Caco-2 (cell line): ENCODE measurements around the gene NEUROG2. TPM values are rescaled to one million over a fixed set of nuclear protein-coding genes. Genes with fewer than 3 reads are reported as not detected.
"Not testable (repeated sequence)": the region's sequence is repeated elsewhere in the genome, so short reads cannot be mapped to it uniquely, and the experiment has no call there.

Experiments
- BruUV-seq: library from RNA; stranded (reverse); fragments of 400-500 nt; replicated peaks from 2 replicates; lab custom pipeline; 2021; lab: Mats Ljungman, UMichigan
- CTCF ChIA-PET: fragments of 300-600 bp; sonication (Branson Sonifier 250); formaldehyde crosslinking; loops from one replicate; lab custom pipeline; 2022; ENCODE audit warnings: antibody characterized with exemption; lab: Charles Lee
- POLR2A ChIA-PET: fragments of 300-600 bp; sonication (Branson Sonifier 250); formaldehyde crosslinking; loops from one replicate; lab custom pipeline; 2022; ENCODE audit warnings: antibody characterized with exemption; lab: Charles Lee
- DNase-seq, 2 experiments: peaks; one replicate each; pipeline versions ENCODE4 v3.0.0 to v3.0.0-alpha.2; 2020 to 2022
- H3K27me3 ChIP-seq: replicated peaks from 2 replicates; pipeline ENCODE4 v1.6.0; 2011; ENCODE audit warnings: low read length; ENCODE audit not compliant: control insufficient read depth, insufficient read depth
- H3K36me3 ChIP-seq: 2 replicates; pipeline ENCODE4 v1.5.1; 2011; ENCODE audit warnings: low read length; ENCODE audit not compliant: control insufficient read depth, insufficient read depth
- H3K4me1 ChIP-seq: fragments of 250-450 bp; sonication (Bioruptor Pico); 2 replicates; pipeline ENCODE4 v1.5.1; 2020; ENCODE audit warnings: mild to moderate bottlenecking
- H3K4me3 ChIP-seq: 2 replicates; pipeline ENCODE4 v1.5.1; 2011; ENCODE audit warnings: low read depth, mild to moderate bottlenecking, control low read depth, low read length
- H3K9me3 ChIP-seq: fragments of 250-450 bp; sonication (Bioruptor Pico); 2 replicates; pipeline ENCODE4 v1.5.1; 2020; ENCODE audit warnings: mild to moderate bottlenecking, moderate library complexity
- H3K27ac Mint-ChIP-seq: one replicate; pipeline ENCODE4 v1.8.0; 2022; ENCODE audit warnings: mixed read lengths; ENCODE audit not compliant: unreplicated experiment
- H3K27me3 Mint-ChIP-seq: one replicate; pipeline ENCODE4 v1.8.0; 2022; ENCODE audit warnings: mixed read lengths; ENCODE audit not compliant: insufficient read depth, unreplicated experiment
- H3K36me3 Mint-ChIP-seq: one replicate; pipeline ENCODE4 v1.8.0; 2022; ENCODE audit warnings: mild to moderate bottlenecking, mixed read lengths; ENCODE audit not compliant: insufficient read depth, unreplicated experiment
- H3K4me1 Mint-ChIP-seq: one replicate; pipeline ENCODE4 v1.8.0; 2022; ENCODE audit warnings: low read depth, mixed read lengths; ENCODE audit not compliant: unreplicated experiment
- H3K4me3 Mint-ChIP-seq: one replicate; pipeline ENCODE4 v1.8.0; 2022; ENCODE audit warnings: mild to moderate bottlenecking, moderate library complexity, mixed read lengths; ENCODE audit not compliant: unreplicated experiment
- H3K9me3 Mint-ChIP-seq: one replicate; pipeline ENCODE4 v1.8.0; 2022; ENCODE audit warnings: mixed read lengths; ENCODE audit not compliant: unreplicated experiment
- intact Hi-C: fragments of 100-400 bp; cut with micrococcal nuclease; formaldehyde crosslinking; loops from one replicate; pipeline ENCODE4 v1.10.0; 2022; ENCODE audit not compliant: unreplicated experiment
- total RNA-seq: library from RNA; stranded (reverse); gene quantifications from 2 replicates; pipeline ENCODE4 v1.2.3, GENCODE V29; 2022
- TF ChIP-seq, protein P1 (sequence below), 2 experiments: fragments of 200-600 bp in 1 of 2; IDR thresholded peaks; 1 replicate in 1 of 2; 2 replicates in 1 of 2; pipeline versions ENCODE4 v1.5.1 to v1.8.0; 2011 to 2022; ENCODE audit warnings: antibody characterized with exemption in 1 of 2, control low read depth in 1 of 2, inconsistent platforms in 1 of 2, low read depth in 1 of 2, low read length in 1 of 2, mild to moderate bottlenecking in 1 of 2, moderate library complexity in 1 of 2; ENCODE audit not compliant: insufficient read depth in 1 of 2, severe bottlenecking in 1 of 2, unreplicated experiment in 1 of 2

The NEUROG2 gene
- total RNA-seq, 1 experiment from 2014 or later: not detected

DNA sequence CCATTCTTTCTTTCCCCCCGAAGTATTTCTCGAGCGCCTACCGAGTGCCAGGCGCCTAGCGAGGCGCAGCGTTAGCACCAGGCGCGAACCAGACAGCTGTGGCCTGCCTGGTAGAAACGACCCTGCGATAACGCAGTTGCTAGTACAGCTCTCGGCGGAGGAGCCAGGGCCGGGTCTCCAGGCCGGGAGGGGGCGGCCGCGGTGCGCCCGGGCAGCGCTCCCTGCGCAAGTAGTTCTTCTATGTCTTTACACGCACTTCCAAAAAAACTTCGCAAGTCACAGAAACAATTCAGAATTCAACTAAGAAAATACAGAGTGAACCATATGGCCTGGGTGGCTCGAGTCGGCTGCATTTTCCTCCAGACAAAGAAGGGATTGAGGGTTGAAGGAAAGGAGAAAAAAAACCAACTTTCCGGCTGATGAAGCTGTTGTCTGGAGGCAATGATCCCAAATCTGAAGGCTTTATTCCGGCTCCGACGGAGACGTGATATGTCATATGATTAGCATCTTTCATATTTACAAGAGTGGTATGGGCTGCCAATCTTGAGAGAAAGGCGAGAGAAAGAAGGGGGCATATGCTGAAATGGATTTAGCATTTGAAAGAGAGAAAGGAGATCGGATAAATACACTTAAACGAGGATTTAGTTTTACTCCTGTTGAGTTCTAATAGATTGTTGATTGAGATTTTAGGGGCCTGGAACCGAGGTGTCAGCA, 7.2 kb upstream of the NEUROG2 start:
- Histone ChIP-seq H3K36me3 (no peaks in the 10 kb centered on the region), H3K4me1 (no peaks in the 10 kb centered on the region), H3K9me3 (no peaks in the 10 kb centered on the region), H3K27me3 (no peaks in the 10 kb centered on the region), H3K4me3 (0 out of 2 replicates have a peak overlapping the region, but pooled peaks have one; percentile 1)
- TF ChIP-seq, protein P1, sequence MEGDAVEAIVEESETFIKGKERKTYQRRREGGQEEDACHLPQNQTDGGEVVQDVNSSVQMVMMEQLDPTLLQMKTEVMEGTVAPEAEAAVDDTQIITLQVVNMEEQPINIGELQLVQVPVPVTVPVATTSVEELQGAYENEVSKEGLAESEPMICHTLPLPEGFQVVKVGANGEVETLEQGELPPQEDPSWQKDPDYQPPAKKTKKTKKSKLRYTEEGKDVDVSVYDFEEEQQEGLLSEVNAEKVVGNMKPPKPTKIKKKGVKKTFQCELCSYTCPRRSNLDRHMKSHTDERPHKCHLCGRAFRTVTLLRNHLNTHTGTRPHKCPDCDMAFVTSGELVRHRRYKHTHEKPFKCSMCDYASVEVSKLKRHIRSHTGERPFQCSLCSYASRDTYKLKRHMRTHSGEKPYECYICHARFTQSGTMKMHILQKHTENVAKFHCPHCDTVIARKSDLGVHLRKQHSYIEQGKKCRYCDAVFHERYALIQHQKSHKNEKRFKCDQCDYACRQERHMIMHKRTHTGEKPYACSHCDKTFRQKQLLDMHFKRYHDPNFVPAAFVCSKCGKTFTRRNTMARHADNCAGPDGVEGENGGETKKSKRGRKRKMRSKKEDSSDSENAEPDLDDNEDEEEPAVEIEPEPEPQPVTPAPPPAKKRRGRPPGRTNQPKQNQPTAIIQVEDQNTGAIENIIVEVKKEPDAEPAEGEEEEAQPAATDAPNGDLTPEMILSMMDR (IDR thresholded peaks at IDR 0.05; ENCODE audit: insufficient read depth in 1 of 2, low read depth in 1 of 2, low read length in 1 of 2, severe bottlenecking in 1 of 2, unreplicated experiment in 1 of 2): no peak
- Mint-ChIP-seq H3K4me3 (peak overlapping the region; percentile 40), H3K4me1 (peaks cover 6% of the 10 kb centered on the region), H3K27ac (no peak overlapping the region), H3K9me3 (no peaks in the 10 kb centered on the region), H3K36me3 (no peaks in the 10 kb centered on the region), H3K27me3 (peaks cover 24% of the 10 kb centered on the region)
- intact Hi-C loops: loop anchor here (1.0 to 10.0 kb wide), 5 partner anchors 176 to 426 kb away; no protein-coding TSS in a partner anchor
- DNase-seq: no peak
- ChIA-PET POLR2A (no interaction called here), CTCF (interaction anchor here (1.0 to 1.6 kb wide), 2 partner anchors 195 to 226 kb away, joined by 3 to 7 read pairs; partner anchors contain the start of gene ALPK1)
- no TSS peak for BruUV-seq

DNA sequence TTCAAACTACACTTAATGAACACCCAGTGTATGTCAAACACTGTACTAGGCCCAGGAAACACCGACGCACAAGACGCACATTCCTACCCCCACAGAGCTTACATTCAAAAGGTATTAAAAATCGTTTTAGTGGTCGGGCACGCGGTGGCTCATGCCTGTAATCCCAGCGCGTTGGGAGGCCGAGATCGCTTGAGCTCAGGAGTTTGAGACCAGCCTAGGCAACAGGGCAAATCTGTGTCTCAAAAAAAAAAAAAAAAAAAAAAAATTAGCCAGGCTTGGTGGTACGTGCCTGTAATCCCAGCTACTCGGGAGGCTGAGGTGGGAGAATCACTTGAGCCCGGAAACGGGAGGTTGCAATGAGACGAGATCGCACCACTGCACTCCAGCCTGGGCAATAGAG, 6.5 kb upstream of the NEUROG2 start:
- H3K4me1 Mint-ChIP-seq: not testable (repeated sequence)
- peaks cover 31% of the 10 kb centered on the region for H3K27me3 Mint-ChIP-seq

DNA sequence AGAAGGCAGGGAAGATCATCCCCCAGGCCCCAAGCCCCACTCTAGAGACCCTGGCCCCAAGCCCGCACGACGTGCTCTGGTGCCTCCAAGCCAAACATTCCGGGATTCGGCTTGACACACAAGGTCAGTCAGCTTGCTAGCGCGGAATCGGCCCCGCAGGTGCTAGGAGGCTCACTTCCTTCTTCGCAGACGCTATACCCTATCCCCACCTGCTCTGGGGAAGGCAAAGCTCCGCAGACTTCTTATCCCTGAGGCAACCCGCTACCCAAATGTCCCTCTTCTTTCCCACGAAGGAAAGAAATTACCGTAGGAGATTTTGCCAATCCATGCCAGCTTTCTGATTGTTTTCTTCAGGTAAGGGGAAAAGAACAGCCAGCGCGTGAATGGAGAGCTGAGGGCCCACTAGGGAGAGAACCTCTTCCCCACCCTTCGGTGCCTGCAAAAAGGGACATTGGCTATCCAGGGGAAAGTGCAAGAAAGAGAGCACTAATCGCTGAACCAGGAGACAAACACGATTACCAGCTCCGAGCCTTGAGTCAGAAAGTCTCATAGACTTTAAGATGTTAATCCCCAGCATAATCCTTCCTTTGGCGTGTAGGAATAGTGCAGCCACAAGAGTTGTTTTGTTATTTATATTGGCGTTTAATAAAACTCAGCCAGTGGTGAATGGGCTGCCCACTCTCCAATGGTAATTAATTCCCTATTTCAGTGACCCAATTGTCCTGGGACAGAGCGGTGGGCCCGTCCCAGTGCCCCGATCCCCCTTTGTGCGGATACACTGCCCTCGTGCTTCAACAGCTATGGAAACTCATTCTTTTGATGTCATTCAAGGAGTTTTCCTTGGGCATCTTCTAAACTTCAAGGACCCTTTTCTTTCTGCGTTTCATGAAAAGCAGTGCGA, 5.4 kb upstream of the NEUROG2 start:
- TF ChIP-seq, protein P1 (IDR thresholded peaks at IDR 0.05; ENCODE audit: insufficient read depth in 1 of 2, low read depth in 1 of 2, low read length in 1 of 2, severe bottlenecking in 1 of 2, unreplicated experiment in 1 of 2): no peak
- CTCF ChIA-PET: no interaction called here
- no peak for DNase-seq
- H3K36me3 Mint-ChIP-seq: no peaks in the 10 kb centered on the region
- H3K27me3 ChIP-seq: peaks cover 6% of the 10 kb centered on the region
- H3K4me3 ChIP-seq: no peak overlapping the region
- peaks cover 12% of the 10 kb centered on the region for H3K4me1 Mint-ChIP-seq
- H3K4me1 ChIP-seq: peaks cover 3% of the 10 kb centered on the region; the same call in 1 of the 2 replicates
- H3K9me3 Mint-ChIP-seq: no peaks in the 10 kb centered on the region
- peaks cover 36% of the 10 kb centered on the region for H3K27me3 Mint-ChIP-seq
- intact Hi-C loops: loop anchor here (5.0 to 10.0 kb wide), 3 partner anchors 174 to 424 kb away; no protein-coding TSS in a partner anchor
- H3K4me3 Mint-ChIP-seq: no peak overlapping the region
- no peaks in the 10 kb centered on the region for H3K9me3 ChIP-seq
- no peaks in the 10 kb centered on the region for H3K36me3 ChIP-seq
- H3K27ac Mint-ChIP-seq: no peak overlapping the region
- BruUV-seq: no TSS peak
- POLR2A ChIA-PET: no interaction called here

More for the DNA sequence above, 6.5 kb upstream of the NEUROG2 start:
- H3K4me3 ChIP-seq, BruUV-seq, H3K36me3 Mint-ChIP-seq, H3K36me3 ChIP-seq, H3K4me3 Mint-ChIP-seq, H3K27ac Mint-ChIP-seq, H3K9me3 Mint-ChIP-seq, CTCF ChIA-PET, H3K9me3 ChIP-seq, H3K27me3 ChIP-seq, H3K4me1 ChIP-seq, POLR2A ChIA-PET, DNase-seq: not testable (repeated sequence)
- intact Hi-C loops: loop anchor here (5.0 to 10.0 kb wide), 3 partner anchors 175 to 425 kb away; no protein-coding TSS in a partner anchor
